Measurements from ENCODE around the gene S1PR3. TPM values are rescaled to one million over a fixed set of nuclear protein-coding genes. Genes with fewer than 3 reads are reported as not detected.

S1PR3 gene
- total and polyA plus RNA-seq, 9 of the 15 experiments (the other 6 are each of a cell fraction or from before 2014, with no cell fraction given) = 0.03 to 2.0 (median 0.29) TPM

- H3K4me2 ChIP-seq (ENCODE audit: insufficient read depth, low read length) = no peak overlapping the region
- H4K20me1 ChIP-seq (replicated peaks; ENCODE audit: control insufficient read depth, insufficient read depth, low read length) = no peaks in the 10 kb centered on the region
- POLR2A ChIA-PET = no interaction called here
- in situ Hi-C loops (cut with MboI) = no loop called here
- TF ChIP-seq CREM (IDR thresholded peaks at IDR 0.05; ENCODE audit: low read depth) (no peak), USF1 (CRISPR knock-in tag; IDR thresholded peaks at IDR 0.05) (no peak), TCF7 (IDR thresholded peaks at IDR 0.05; ENCODE audit: borderline replicate concordance) (no peak)
- no peaks in the 10 kb centered on the region for H3K9me3 ChIP-seq (replicated peaks; ENCODE audit: control insufficient read depth, insufficient read depth, low read depth, low read length)
- no peaks in the 10 kb centered on the region for H3K79me2 ChIP-seq (ENCODE audit: control insufficient read depth, insufficient read depth, low read length)
- no peaks in the 10 kb centered on the region for H3K4me1 ChIP-seq (replicated peaks in 1 of 2; ENCODE audit: control insufficient read depth in 2 of 2, insufficient read depth in 2 of 2, low read length in 2 of 2)
- BruUV-seq (replicated peaks) = no TSS peak
- CTCF ChIA-PET (ENCODE audit: low intra/inter-chr PET ratio) = no interaction called here
- no peak for DNase-seq (ENCODE audit: extremely low read depth in 1 of 4, low spot score in 3 of 4)
- H3K27ac ChIP-seq (ENCODE audit: extremely low read depth, low read depth, low read length) = no peak overlapping the region
- intact Hi-C loops (cut with micrococcal nuclease) = loop anchor here (10.0 kb wide), 1 partner anchor 105 kb away; no protein-coding TSS in a partner anchor
- no peak for ATAC-seq
- no peak overlapping the region for H3K4me3 ChIP-seq
- H3K27me3 ChIP-seq (ENCODE audit: control insufficient read depth in 2 of 2, insufficient read depth in 2 of 2, low read length in 2 of 2) = no peaks in the 10 kb centered on the region; a peak in 1 of 5 replicates
- no peak overlapping the region for H2AFZ ChIP-seq (ENCODE audit: low read depth, low read length)
- H3K9me1 ChIP-seq (ENCODE audit: control insufficient read depth, insufficient read depth, low read length) = no peaks in the 10 kb centered on the region
- no peak overlapping the region for H3K9ac ChIP-seq (ENCODE audit: insufficient read depth in 1 of 2, low read depth in 2 of 2, low read length in 2 of 2)
- H3K36me3 ChIP-seq (ENCODE audit: control insufficient read depth, insufficient read depth, low read length) = no peaks in the 10 kb centered on the region
- no peak for FAIRE-seq
- 21% methylated on average over 2 of the region's 2 CpGs for WGBS (ENCODE audit: insufficient coverage, low coverage, missing lambda C conversion rate)
These were observed 11.5 kb upstream of the S1PR3 start for GRCh38 chr9:88979791-88980190.

DNA sequence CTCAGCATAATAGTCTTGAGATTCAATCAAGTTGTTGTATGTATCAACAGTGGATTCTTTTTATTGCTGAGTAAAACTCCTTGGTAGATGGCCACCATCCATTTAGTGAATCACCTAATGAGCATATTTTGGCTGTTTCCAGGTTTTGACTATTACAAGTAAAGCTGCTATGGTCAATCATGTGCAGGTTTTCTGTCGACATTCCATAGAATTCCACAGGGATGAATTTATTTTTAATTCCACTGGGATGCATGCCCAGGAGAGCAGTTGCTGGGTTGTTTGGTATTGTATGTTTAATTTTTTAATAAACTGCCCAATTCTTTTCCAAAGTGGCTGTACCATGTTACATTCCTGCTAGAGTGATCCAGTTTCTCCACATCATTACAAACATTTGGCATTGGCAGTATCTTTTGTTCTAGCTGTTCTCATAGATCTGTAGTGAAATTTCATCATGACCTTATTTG, 10.5 kb upstream of the S1PR3 start:
- 0% methylated on average over 1 of the region's 1 CpG for WGBS (ENCODE audit: insufficient coverage, low coverage, missing lambda C conversion rate)
- H3K9me1 ChIP-seq (ENCODE audit: control insufficient read depth, insufficient read depth, low read length) = no peaks in the 10 kb centered on the region
- in situ Hi-C loops (cut with MboI) = no loop called here
- no peak overlapping the region for H3K4me2 ChIP-seq (ENCODE audit: insufficient read depth, low read length)
- no peaks in the 10 kb centered on the region for H3K9me3 ChIP-seq (replicated peaks; ENCODE audit: control insufficient read depth, insufficient read depth, low read depth, low read length)
- POLR2A ChIA-PET = interaction anchor here (0.6 kb wide), 1 partner anchor 401 kb away, joined by 4 read pairs; no protein-coding TSS in a partner anchor
- FAIRE-seq (no peak), ATAC-seq (no peak), DNase-seq (ENCODE audit: extremely low read depth in 1 of 4, low spot score in 3 of 4) (no peak)
- no peak overlapping the region for H2AFZ ChIP-seq (ENCODE audit: low read depth, low read length)
- TF ChIP-seq NFATC3 (IDR thresholded peaks at IDR 0.05) = no peak
- no peak for TF ChIP-seq ZNF274 (IDR thresholded peaks at IDR 0.05; ENCODE audit: borderline replicate concordance, low read depth, low read length)
- TF ChIP-seq, protein P1, sequence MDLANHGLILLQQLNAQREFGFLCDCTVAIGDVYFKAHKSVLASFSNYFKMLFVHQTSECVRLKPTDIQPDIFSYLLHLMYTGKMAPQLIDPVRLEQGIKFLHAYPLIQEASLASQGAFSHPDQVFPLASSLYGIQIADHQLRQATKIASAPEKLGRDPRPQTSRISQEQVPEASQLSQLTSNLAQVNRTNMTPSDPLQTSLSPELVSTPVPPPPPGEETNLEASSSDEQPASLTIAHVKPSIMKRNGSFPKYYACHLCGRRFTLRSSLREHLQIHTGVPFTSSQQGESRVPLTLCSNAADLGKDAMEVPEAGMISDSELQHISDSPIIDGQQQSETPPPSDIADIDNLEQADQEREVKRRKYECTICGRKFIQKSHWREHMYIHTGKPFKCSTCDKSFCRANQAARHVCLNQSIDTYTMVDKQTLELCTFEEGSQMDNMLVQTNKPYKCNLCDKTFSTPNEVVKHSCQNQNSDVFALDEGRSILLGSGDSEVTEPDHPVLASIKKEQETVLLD (IDR thresholded peaks at IDR 0.05) = no peak
- TF ChIP-seq NR1H2 (CRISPR knock-in tag; IDR thresholded peaks at IDR 0.05) = no peak
- TF ChIP-seq PCBP1 (IDR thresholded peaks at IDR 0.05; ENCODE audit: low read depth, low read length, poor library complexity, severe bottlenecking) = no peak
- H3K27ac ChIP-seq (ENCODE audit: extremely low read depth, low read depth, low read length) = no peak overlapping the region
- no peak overlapping the region for H3K9ac ChIP-seq (ENCODE audit: insufficient read depth in 1 of 2, low read depth in 2 of 2, low read length in 2 of 2)
- no TSS peak for BruUV-seq (replicated peaks)
- H3K4me3 ChIP-seq = no peak overlapping the region
- H3K27me3 ChIP-seq (ENCODE audit: control insufficient read depth in 2 of 2, insufficient read depth in 2 of 2, low read length in 2 of 2) = no peaks in the 10 kb centered on the region; a peak in 1 of 5 replicates
- no peaks in the 10 kb centered on the region for H3K4me1 ChIP-seq (replicated peaks in 1 of 2; ENCODE audit: control insufficient read depth in 2 of 2, insufficient read depth in 2 of 2, low read length in 2 of 2)
- intact Hi-C loops (cut with micrococcal nuclease) = loop anchor here (10.0 kb wide), 1 partner anchor 106 kb away; no protein-coding TSS in a partner anchor
- H3K36me3 ChIP-seq (ENCODE audit: control insufficient read depth, insufficient read depth, low read length) = no peaks in the 10 kb centered on the region
- no peaks in the 10 kb centered on the region for H3K79me2 ChIP-seq (ENCODE audit: control insufficient read depth, insufficient read depth, low read length)
- CTCF ChIA-PET (ENCODE audit: low intra/inter-chr PET ratio) = no interaction called here
- no peaks in the 10 kb centered on the region for H4K20me1 ChIP-seq (replicated peaks; ENCODE audit: control insufficient read depth, insufficient read depth, low read length)
